ENCODE results near the gene SLC39A9.

Gene SLC39A9

DNA sequence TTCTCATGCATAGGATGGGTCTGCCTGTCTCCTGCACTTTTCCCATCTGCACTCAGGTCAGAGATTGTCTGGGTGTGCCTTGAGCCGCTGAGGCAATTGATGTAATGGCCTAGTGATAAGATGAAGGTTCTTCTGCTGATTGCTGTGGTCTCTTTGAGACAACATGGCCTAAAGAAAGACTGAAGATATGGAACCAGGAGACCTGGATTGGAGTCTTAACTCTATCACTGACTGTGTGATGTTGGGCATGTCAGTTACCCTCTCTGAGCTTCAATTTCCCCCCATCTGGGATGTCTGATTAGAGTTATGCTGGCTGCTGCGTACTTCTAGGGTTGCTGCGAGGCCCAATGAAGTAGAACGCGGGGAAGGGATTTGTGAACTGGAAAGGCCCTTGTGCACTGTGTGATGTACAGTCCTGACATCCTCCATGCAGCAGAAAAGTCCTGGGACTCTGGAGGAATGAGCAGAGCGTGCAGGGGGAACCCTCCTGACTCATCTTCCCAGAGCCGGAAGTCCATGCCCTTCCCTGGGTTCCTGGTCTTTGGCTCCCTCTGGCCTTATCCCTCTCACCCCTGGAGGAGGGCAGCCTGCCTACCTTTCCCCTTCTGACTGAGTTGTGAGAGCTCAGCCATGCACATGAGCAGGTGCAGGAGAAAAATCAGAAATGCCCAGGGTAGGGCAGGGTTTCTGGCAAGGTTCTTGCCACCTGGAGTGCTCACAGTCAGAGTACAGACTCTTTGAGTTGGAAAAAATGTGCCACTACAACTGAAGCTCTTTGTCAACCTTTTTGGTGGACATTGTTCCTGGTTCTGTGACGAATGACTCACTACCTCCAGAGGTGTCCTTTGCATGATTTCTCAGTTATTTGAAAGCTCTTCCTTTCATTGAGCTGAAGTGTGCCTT is 107.1 kb downstream of the SLC39A9 start:
- no peak for DNase-seq

DNA sequence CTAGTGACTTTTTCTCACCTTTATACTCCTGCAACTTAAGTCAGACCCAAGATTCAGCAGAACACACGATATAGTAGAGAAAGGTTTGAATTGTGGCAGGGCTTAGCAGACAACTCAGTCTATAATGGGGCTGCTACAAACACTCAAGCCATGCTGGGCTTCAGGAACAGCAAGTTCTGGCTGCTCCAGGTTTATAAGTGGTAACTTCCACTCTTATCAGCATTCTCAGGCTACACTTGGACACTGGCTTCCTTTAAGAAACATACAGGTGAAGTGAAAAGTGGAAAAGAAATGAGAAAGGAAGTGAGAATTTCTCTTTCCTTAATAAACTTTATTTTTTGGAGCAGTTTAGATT is 107.7 kb downstream of the SLC39A9 start:
- DNase-seq = no peak
